ENCODE measurements around the gene DPM2.

Gene DPM2

DNA sequence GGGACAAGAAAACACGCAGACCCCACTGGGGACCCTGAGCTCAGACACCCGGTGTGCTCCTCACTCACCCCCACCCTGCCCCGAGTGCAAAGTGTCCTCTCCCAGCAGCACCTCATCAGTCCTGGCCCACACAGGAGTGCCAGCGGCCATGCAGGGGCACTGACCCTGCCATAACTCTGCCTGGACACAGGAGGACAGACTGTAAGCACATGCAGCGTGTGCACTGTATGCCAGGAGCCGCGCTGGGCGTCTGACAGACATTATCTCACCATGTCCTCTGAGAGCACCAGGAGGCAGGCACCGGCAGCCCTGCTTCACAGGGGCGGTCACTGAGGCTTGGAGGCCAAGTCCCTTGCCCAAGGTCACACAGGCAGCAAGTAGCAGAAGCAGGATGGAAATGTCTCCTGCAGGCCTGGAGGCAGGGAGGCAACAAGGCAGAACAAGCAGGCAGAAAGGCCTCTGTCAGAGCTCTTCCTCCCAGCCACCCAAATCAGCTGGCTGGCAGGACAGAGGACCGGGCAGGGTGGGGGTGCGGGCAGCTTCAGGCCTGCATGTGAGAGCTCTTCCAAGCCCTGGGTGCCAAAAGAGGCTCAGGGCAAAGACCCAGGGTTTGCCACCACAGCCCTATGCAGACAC is 34.7 kb upstream of the DPM2 start:
- DNase-seq, result no peak

DNA sequence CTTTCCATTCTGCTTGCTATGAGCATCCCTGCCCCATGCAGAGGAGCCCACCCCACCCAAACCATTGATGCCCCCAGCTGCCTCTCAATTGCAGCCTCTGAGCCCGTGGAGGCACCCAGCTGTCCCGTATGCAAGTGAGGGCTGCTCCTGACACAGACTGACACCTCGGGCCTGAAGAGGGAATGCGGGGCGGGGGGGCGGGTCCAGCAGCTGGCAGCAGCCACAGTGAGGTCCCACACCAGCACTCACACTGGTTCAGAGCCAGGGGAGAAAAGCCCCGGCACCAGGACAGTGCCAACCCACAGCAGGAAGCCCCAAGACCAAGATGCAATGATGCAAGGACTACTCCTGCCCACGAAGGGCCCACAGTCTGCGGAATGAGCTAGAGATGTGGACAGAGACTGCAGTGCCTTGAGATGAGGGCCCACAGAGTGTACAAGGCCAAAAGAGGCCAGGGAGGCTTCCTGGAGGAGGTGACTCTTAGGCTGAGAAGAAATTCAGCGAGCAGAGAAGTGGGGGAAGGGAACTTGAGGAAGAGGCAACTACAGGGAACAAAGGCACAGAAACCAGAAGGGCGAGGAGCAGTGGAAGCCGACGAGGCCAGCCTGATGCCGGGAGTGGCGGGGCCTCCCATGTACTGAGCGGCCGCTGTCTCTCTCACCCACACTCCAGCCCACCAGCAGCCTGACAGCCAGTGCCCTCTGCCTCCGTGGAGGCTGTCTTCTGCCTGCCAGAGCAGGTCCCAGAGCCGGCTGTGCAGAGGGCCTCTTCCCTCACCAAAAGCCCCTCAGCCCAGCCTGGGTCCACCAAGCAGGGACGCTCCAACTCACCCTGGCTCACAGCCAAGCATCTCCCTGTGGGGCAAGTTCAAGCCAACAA is 33.9 kb upstream of the DPM2 start:
- no peak for DNase-seq

DNA sequence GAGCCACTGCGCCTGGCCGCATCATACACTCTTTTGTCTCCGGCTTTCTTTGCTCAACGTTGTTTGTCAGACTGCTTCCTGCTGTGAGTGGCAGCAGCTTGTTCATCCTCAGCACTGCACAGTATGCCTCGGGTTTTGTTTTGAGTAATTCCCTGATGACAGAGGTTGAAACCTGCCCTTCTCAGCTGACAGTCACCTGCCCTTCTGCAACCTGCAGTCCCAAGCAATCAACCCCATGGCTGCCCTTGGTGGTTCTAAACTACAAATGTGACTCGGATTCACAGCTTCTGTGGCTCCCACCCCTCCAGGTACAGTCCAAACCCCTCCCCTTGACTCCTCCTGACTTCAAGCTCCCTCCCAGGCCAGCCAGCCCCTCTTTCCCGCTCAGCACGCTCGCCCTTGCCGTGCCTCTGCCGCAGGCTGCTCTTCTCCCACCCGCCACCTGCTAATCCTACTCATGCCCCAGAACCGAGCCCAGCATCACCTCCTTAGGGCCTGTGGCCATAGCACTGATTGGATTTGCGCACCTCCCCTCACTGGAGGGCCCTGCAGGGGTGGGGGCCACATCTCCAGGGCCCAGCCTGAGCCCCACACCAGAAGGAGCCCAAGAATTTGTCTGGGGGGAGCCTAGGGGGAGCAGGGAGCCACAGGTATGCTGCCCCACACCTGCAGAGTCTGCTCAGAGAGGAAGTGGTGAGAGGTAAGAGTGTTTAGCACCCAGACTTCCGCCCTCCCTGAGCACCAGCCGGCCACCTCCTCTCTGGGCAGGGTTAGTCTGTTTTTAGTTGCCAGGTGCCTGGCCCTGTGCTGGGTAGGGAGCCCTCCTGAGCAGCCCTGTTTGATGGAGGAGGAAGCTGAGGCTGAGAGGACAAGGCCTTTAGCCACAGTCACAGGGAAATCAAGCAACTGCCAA is 33.0 kb upstream of the DPM2 start:
- peak; percentile 82 for DNase-seq

DNA sequence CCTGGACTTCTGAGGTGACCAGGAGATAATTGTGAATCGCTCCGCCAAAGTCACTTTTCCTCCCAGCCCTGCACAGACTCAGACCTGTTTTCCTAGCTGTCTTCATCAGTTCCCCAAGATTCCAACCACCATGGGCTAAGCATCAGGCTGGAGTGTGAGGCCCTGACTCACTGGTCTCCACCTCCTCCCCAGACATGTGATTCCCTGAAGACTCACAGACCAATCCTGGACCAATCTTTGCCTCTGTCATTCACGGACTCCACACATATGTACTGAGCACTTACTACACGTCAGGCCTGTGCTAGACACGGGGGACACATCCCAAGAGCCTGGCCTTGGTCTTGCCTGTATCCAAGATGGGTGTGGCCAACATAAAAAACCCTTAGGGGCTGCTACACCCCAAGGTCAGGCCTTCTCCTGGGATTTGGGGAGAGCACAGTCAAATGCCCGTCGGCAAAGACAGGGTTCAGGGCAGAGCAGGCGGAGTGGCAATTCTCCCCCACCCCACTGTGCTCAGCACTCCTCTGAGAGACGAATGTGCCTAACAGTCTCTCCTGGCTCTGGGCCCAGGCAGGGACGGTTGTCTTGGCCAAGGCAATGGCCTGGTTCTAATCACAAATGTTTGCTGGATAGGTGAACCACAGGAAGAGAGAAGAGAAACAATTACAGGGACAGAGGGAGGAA is 31.2 kb upstream of the DPM2 start:
- no peak for DNase-seq

DNA sequence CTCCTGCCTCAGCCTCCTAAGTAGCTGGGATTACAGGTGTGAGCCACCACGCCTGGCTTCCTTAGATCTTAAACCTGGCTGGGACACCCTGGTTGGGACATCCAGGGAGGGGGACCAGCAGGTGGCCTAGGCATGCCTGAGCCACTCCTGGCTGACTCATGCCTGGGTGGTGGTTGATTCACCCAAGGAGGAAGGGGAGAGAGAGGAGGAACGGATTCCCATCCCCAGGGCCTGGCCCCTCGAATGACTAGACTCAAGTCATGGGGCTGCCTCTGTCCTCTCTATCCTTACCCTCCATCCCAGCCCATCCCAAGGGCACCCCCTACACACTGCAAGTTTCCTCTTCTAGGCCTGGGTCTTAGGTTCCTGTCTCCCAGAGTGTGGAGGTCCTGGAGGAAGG is 30.4 kb upstream of the DPM2 start:
- DNase-seq, result peak; percentile 69

DNA sequence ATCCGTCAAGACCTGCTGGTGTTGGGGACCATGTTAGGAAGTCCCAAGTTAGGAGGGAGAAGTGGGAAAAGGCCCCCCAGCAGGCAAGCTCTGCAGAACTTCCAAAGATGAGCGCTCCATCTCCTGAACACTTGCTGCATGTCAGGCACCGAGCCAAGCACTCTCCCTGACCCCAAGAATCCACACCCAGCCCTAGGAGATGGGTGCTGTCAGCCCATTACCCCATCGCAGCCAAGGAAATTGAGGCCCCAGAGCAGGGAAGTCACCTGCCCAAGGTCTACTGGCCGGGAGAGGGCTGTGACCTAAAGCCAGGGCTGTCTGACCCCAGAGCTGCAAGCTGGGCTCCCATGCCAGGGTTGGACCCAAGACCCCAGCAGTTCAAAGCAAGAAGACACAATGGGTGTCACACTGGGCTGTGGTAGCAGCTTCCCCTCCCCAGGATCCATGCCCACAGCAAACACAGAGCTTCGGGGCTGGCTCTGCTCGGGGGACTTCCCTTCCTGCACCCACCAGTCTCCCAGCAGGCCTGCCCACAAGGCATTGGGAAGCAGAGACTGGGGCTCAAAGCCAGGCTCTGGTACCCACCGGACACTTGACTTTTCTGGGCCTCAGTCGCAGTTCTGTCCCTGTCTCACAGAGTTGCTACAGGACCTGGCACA is 29.6 kb upstream of the DPM2 start:
- no peak for DNase-seq

DNA sequence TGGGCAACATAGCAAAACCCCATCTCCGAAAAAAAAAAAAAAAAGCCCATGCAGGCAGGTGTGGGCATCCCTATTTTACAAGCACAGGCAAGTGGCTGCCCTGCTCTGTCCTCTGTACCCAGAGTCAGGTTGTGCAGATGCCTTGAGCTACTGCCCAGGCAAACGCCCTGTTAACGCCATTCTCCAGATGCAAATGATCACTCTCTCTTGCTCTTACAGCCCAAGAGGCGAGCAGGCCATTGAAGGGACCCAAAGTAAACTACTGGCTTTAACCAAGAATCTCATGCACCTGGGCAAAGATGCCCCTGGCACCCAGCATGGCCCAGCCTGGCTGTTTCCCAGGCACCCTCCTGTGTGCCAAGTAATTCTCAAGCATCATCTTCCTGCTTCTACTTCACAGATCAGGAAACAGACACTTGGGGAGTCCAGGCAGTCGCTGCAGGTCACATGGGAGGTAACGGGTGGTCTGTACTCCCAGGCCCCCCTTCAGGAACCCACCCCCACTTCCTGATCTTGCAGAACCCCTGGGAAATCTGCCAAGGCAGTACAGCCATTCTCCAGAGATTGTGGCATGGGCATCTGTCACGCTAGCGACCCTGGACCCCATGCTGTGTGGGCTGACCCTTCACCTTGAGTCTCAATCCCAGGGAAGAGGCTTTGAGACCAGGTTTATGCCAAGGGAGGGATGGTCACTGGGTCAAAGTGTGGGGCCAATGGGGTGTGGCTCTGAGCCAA is 28.9 kb upstream of the DPM2 start:
- no peak for DNase-seq

DNA sequence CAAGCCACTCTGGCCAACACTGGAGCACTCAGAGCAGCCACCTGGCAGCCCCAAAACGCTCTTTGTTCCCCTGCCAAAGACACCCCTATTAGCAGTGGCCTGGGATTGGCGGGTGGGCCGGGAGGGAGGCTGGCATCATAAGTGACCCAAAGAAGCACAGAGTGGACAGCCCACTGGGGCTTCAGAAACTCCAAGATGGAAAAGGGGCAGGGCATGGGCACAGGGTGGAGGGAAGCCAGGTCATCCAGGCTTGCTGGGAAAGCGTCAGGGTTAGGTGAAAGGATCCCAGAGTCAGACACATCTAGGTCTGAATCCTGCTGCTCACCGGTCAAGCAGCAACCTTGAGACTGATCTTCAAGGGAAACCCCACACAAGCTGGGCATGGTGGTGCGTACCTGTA is 28.3 kb upstream of the DPM2 start:
- DNase-seq, result no peak

DNA sequence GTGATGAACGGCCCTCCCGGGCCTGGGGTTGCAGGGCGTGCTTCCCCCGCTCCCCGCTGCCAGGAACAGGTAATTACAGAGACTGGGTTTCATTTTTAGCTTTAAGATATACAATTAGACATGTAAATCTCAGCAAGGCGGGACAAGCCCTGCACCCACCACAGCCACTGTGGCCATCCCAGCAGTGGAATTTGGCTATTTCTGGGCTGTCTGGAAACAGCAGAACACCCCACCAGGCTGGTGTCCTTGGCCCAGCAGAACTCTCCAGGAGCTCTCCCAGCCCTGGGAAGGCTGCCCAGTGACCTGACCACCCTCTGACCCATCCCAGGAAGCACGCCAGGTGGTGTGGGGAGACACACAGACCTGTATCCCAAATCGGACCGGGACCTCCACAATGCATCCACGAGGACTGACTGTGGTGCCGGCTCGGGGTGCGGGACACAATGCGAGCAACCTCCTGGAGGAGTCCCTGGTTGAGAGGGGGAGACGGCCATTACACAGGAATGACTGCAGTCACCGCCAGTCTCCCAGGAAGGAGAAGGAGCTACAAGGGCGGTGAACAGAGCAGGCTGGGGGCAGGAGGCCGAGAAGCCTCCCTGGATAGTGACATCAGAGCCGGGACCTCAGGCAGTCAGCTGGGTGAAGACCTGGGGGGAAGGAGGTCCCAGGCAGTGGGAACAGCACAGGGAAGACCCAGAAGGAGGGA is 25.9 kb upstream of the DPM2 start:
- DNase-seq, result no peak

DNA sequence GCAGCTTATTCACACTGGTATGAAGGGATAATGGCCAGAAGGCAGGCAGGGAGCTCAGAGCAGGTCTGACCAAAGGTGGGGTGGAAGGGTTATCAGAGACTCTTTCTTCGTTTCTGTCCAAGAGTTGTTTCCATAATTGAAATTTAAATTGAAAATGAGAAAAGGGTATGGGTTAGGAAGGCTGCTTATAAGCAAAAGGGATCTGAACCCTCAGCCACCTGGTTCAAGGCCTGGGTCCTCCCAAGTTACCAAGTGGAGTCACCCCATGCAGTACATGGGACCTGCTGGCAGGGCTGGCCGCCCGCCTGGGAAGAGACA is 25.3 kb upstream of the DPM2 start:
- no peak for DNase-seq

DNA sequence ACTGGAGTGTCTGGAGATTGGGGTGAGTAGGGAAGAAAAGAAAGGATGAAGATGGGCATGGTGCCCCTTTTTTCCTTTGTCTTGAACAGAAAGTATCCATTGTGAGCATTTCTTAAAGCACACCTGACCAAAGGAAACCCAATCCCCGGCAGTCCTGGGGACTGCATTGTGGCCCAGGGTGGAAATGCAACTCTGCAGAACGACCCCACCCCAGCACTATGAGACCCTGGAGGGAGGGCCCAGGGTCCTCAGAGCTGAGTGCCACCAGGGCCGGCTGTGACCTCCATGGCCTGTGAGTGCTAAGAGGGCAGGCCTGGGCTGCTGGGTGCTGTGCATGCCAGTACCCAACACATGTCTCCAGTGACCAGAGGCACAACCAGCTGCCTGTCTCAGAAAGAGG is 24.6 kb upstream of the DPM2 start:
- no peak for DNase-seq

DNA sequence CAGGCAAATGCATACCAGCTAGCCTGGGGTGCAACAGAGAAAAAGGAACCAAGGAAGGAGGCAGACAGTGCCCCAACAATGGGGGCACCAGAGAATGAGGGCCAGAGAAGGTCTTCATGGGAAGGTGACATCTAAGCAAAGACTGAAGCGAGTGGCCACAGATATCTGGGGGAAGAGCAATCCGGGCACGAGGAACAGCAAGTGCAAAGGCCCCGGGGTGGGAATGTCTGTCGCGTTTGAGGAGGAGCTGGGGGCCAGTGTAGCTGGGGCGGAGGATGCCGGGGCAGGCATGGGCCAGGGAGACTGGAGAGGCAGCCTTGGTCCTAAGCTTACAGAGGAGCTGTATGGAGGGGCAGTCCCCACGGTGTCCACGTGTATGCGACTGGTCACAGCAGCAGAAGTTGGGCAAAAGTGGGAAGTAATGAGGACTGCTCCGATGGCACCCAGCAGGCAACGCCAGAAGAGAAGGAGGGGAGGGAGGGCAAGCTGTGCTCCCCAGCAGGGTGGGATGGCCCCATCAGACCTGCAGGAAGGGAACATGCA is 24.0 kb upstream of the DPM2 start:
- DNase-seq, result no peak

DNA sequence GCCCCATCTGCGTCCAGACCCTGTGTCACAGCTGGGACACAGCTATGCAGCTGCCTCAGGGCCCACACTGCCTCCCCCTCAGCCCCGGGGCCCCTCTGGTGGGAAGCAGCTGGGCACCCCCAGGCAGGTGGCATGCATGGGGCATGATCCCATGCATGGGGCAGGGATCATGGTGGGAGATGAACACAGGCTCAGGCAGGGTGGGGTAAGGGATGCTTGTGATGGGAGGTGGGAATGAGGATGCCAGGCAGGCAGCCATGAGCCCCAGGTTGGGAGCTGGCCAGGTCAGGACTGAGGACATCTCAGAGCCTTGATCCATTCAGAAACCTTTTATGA is 23.5 kb upstream of the DPM2 start:
- DNase-seq, result no peak

DNA sequence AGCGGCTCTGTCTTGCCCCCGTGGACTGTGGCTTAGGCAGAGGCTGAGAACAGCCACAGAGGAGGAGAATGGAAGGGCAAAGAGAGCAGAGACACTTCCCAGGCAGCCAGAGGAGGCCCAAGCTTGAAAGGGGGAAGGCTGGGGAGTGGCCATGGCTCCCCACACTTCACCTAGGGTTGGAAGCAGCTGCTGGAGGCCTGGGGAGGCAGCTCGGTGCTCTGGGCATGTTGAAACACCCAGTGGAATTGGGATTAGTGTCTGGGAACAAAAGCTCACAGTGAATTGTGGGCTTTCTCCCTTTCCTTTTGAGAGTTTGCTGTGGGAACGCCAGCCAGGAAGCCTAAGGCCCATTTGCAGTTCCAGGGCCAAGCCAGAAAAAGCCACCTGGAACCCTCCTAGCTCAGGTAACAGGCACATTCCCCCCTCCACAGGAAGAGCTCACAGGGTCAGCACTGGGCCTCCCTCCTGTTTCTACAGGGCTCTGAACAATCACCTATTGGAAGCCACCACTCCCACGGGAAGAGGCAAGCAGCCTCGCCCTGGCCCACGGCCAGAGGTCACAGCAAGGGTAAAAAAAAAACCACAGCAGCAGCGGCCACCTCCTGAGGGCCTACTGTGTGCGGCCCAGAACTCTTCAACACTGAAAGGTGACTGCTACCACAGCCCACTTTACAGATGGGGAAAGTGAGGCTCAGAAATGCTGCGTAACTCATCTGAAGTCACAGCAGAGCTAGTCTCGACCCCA is 22.9 kb upstream of the DPM2 start:
- no peak for DNase-seq

DNA sequence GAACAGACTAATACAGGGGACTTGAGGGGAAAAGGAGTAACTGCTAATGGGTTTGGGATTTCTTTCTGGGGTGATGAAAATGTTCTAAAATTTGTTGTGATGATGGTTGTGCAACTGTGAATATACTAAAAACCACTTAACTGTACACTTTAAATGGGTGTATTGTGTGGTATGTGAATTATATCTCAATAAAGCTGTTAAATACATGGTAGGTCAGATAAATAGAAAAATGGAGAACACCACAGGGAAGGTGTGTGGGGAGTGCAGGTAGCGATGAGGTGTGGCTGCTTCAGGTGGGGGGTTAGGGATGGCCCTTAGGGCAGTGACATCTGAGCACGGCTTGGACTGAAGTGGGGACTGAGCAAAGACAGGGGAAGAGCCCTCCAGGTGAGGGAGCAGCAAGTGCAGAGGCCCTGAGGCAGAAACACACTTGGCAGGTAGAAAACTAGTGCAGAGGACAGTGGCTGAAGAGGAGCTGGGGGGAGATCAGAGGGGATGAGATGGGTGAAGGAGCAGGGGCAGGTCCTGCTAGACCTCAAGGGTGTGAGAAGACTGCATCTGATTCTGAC is 22.3 kb upstream of the DPM2 start:
- no peak for DNase-seq

DNA sequence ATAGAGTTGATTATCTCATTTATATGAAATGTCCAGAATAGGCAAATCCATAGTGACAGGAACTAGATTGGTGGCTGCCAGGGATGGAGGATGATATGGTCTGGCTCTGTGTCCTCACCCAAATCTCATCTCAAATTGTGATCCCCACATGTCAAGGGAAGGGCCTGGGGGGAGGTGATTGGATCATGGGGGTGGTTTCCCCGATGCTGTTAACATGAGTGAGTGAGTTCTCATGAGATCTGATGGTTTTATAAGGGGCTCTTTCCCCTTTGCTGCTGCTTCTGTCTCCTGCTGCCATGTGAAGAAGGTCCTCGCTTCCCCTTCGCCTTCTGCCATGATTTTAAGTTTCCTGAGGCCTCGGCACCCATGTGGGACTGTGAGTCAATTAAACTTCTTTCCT is 21.7 kb upstream of the DPM2 start:
- DNase-seq, result no peak

DNA sequence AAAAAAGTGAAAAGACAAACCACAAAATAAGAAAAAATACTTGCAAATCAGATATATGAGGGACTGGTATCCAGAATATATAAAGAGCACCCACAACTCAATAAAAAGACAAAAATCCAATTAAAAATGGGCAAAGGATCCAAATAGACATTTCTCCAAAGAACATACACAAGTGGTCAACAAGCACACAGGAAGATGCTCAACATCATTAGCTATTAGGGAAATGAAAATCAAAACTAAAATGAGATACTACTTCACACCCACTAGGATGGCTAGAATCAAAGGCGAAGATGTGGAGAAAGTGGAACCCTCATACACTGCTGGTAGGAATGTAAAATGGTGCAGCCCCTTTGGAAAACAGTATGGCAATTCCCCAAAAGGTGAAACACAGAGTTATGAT is 21.1 kb upstream of the DPM2 start:
- DNase-seq, result no peak

DNA sequence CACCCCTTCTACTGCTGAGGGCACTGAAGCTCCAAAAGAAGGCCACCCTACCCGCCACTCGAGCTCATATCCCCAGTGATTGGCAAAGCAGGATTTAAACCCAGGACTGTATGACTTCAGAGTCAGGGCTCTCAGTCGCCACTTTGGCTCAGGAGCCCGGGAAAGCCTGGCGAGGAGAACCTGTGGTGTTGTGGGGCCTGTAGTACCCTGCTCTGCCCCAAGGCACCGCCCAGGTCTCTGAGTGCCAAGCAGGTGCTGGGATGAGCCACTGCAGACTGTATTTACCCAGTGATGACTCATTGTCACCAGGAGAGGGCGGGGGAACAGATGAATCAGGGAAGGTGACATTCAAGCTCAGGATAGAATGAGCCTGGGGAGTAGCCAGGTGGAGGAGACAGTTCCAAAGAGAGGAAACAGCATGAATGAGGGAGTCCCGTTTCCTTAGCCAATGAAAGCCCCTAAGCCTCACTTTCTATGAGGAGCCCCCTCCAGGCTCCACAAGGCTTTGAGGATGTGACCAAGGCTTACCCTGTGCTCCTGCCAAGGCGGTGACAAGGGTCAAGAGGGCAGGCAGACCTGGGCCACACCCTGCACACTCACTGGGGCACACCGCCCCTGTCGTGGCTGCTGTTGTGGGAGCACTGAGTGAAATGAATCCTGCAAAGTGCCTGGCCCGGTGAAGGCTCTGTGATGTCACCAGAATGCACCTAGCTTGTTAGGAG is 17.8 kb upstream of the DPM2 start:
- DNase-seq, result peak; percentile 92

DNA sequence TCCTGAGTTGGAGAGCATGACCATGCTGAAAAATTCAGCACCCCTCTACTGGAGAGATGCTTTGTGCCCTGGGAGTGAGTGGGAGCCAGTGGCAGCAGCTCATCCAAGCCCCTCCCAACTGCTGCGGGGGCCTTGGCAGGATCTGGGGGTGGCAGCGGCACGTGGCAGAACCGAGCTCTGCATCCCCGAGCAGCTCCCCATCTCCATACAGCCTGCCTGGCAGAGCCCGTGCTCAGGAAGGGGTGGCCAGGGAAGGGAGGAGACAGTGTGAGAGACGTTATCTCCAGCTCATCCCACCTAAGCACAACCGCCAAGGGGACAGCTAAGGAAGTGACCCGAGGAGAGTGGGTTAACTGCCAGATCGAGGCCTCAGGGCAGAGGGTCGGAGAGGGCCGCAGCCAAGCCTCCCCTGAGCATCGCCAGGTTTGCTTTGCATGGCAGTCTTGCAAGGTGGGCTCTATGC is 17.2 kb upstream of the DPM2 start:
- DNase-seq, result no peak

All from activated CD4-positive, alpha-beta T cell treated with anti-CD3 and anti-CD28 coated beads for 48 hours (primary cell).